Measurements from ENCODE around the gene KCND2. TPM values are rescaled to one million over a fixed set of nuclear protein-coding genes. Genes with fewer than 3 reads are reported as not detected.

Gene KCND2
- total RNA-seq, 1 donor from 2014 or later: 2.9 TPM

GRCh38 chr7:120431016-120431415 lies 158.0 kb downstream of the KCND2 start:
- no peak overlapping the region for H3K27ac ChIP-seq
- no peaks in the 10 kb centered on the region for H3K36me3 Mint-ChIP-seq
- no peak overlapping the region for H3K4me3 ChIP-seq
- H3K9me3 Mint-ChIP-seq: no peaks in the 10 kb centered on the region
- H3K4me1 Mint-ChIP-seq: peaks cover 9% of the 10 kb centered on the region
- TF ChIP-seq CTCF (IDR thresholded peaks at IDR 0.05) (no peak), EZH2phosphoT487 (IDR thresholded peaks at IDR 0.05) (no peak)
- no peak for DNase-seq (ENCODE audit: low spot score)
- no peaks in the 10 kb centered on the region for H3K27me3 ChIP-seq
- no peak overlapping the region for H3K9ac ChIP-seq
- H3K79me2 ChIP-seq (ENCODE audit: low read depth): no peaks in the 10 kb centered on the region
- H4K20me1 ChIP-seq (ENCODE audit: low read depth): no peaks in the 10 kb centered on the region
- no peak overlapping the region for H3K27ac Mint-ChIP-seq
- H3K4me2 ChIP-seq: no peak overlapping the region
- H3K4me3 Mint-ChIP-seq: no peak overlapping the region
- H3F3A ChIP-seq (ENCODE audit: low read depth): no peaks in the 10 kb centered on the region
- no peaks in the 10 kb centered on the region for H3K9me3 ChIP-seq (ENCODE audit: low read depth)
- H3K27me3 Mint-ChIP-seq (ENCODE audit: insufficient read depth, low read depth): no peaks in the 10 kb centered on the region
- H2AFZ ChIP-seq (replicated peaks): no peak overlapping the region
- H3K36me3 ChIP-seq: no peaks in the 10 kb centered on the region
- no peaks in the 10 kb centered on the region for H3K4me1 ChIP-seq

- Histone ChIP-seq H3K79me2 (ENCODE audit: low read depth) (no peaks in the 10 kb centered on the region), H3K4me3 (no peak overlapping the region), H3K9me3 (ENCODE audit: low read depth) (no peaks in the 10 kb centered on the region), H4K20me1 (ENCODE audit: low read depth) (no peaks in the 10 kb centered on the region), H2AFZ (replicated peaks) (no peak overlapping the region), H3F3A (ENCODE audit: low read depth) (no peaks in the 10 kb centered on the region), H3K4me2 (no peak overlapping the region), H3K4me1 (no peaks in the 10 kb centered on the region), H3K27me3 (no peaks in the 10 kb centered on the region), H3K27ac (no peak overlapping the region), H3K9ac (no peak overlapping the region), H3K36me3 (no peaks in the 10 kb centered on the region)
- Mint-ChIP-seq H3K9me3 (no peaks in the 10 kb centered on the region), H3K4me3 (no peak overlapping the region), H3K27me3 (ENCODE audit: insufficient read depth, low read depth) (peaks cover 2% of the 10 kb centered on the region), H3K4me1 (peaks cover 9% of the 10 kb centered on the region), H3K36me3 (no peaks in the 10 kb centered on the region), H3K27ac (no peak overlapping the region)
- DNase-seq (ENCODE audit: low spot score): no peak
- no peak for TF ChIP-seq EZH2 (IDR thresholded peaks at IDR 0.05)
- TF ChIP-seq CTCF (IDR thresholded peaks at IDR 0.05): no peak
- TF ChIP-seq EZH2phosphoT487 (IDR thresholded peaks at IDR 0.05): no peak
Measured at GRCh38 chr7:120436487-120437060, 163.6 kb downstream of the KCND2 start.

GRCh38 chr7:120441850-120442249 lies 168.9 kb downstream of the KCND2 start:
- no peak overlapping the region for H2AFZ ChIP-seq (replicated peaks)
- H3K36me3 ChIP-seq: no peaks in the 10 kb centered on the region
- Mint-ChIP-seq H3K9me3 (no peaks in the 10 kb centered on the region), H3K27ac (no peak overlapping the region), H3K36me3 (no peaks in the 10 kb centered on the region), H3K4me1 (peaks cover 3% of the 10 kb centered on the region), H3K4me3 (no peak overlapping the region), H3K27me3 (ENCODE audit: insufficient read depth, low read depth) (peaks cover 2% of the 10 kb centered on the region)
- no peak for DNase-seq (ENCODE audit: low spot score)
- H3K4me3 ChIP-seq: no peak overlapping the region
- no peaks in the 10 kb centered on the region for H3F3A ChIP-seq (ENCODE audit: low read depth)
- H3K9ac ChIP-seq: no peak overlapping the region
- H3K4me2 ChIP-seq: no peak overlapping the region
- H3K27ac ChIP-seq: no peak overlapping the region
- no peaks in the 10 kb centered on the region for H3K79me2 ChIP-seq (ENCODE audit: low read depth)
- H3K9me3 ChIP-seq (ENCODE audit: low read depth): no peaks in the 10 kb centered on the region
- no peaks in the 10 kb centered on the region for H3K27me3 ChIP-seq
- no peaks in the 10 kb centered on the region for H3K4me1 ChIP-seq
- no peak for TF ChIP-seq CTCF (IDR thresholded peaks at IDR 0.05)
- TF ChIP-seq EZH2phosphoT487 (IDR thresholded peaks at IDR 0.05): no peak
- TF ChIP-seq EZH2 (IDR thresholded peaks at IDR 0.05): no peak
- H4K20me1 ChIP-seq (ENCODE audit: low read depth): no peaks in the 10 kb centered on the region
